ENCODE results near the gene FBRSL1. TPM values are rescaled to one million over a fixed set of nuclear protein-coding genes. Genes with fewer than 3 reads are reported as not detected.

FBRSL1 gene
- polyA plus RNA-seq, 1 donor, result 46.6 TPM

- no peak for DNase-seq (ENCODE audit: low read depth)
Measured at GRCh38 chr12:132510746-132511477, 21.0 kb downstream of the FBRSL1 start.

GRCh38 chr12:132511516-132512196, 21.7 kb downstream of the FBRSL1 start:
- DNase-seq (ENCODE audit: low read depth), result no peak

GRCh38 chr12:132512197-132513069, 22.5 kb downstream of the FBRSL1 start:
- DNase-seq (ENCODE audit: low read depth), result no peak

- no peak for DNase-seq (ENCODE audit: low read depth)
Measured at GRCh38 chr12:132513070-132513398, 23.1 kb downstream of the FBRSL1 start.

- no peak for DNase-seq (ENCODE audit: low read depth)
Measured at GRCh38 chr12:132513458-132514135, 23.6 kb downstream of the FBRSL1 start.

- no peak for DNase-seq (ENCODE audit: low read depth)
Measured at GRCh38 chr12:132514216-132514820, 24.4 kb downstream of the FBRSL1 start.

- DNase-seq (ENCODE audit: low read depth), result no peak
Measured at GRCh38 chr12:132514838-132515237, 24.9 kb downstream of the FBRSL1 start.

GRCh38 chr12:132516095-132517012, 26.4 kb downstream of the FBRSL1 start:
- no peak for DNase-seq (ENCODE audit: low read depth)

- no peak for DNase-seq (ENCODE audit: low read depth)
Measured at GRCh38 chr12:132517013-132517739, 27.2 kb downstream of the FBRSL1 start.

- DNase-seq (ENCODE audit: low read depth), result no peak
Measured at GRCh38 chr12:132517740-132518100, 27.8 kb downstream of the FBRSL1 start.

- DNase-seq (ENCODE audit: low read depth), result no peak
Measured at GRCh38 chr12:132518354-132518992, 28.5 kb downstream of the FBRSL1 start.

- no peak for DNase-seq (ENCODE audit: low read depth)
Measured at GRCh38 chr12:132520421-132521199, 30.7 kb downstream of the FBRSL1 start.

GRCh38 chr12:132521200-132521580, 31.2 kb downstream of the FBRSL1 start:
- no peak for DNase-seq (ENCODE audit: low read depth)

- DNase-seq (ENCODE audit: low read depth), result no peak
Measured at GRCh38 chr12:132521712-132522292, 31.9 kb downstream of the FBRSL1 start.

- DNase-seq (ENCODE audit: low read depth), result no peak
Measured at GRCh38 chr12:132522592-132523380, 32.8 kb downstream of the FBRSL1 start.

- DNase-seq (ENCODE audit: low read depth), result no peak
Measured at GRCh38 chr12:132523576-132524331, 33.8 kb downstream of the FBRSL1 start.

GRCh38 chr12:132524405-132524804, 34.5 kb downstream of the FBRSL1 start:
- no peak for DNase-seq (ENCODE audit: low read depth)

Data from forelimb muscle (tissue), 1 donor.